GM19023 (cell line): Measurements from ENCODE around the gene RFTN2.
"Not testable (repeated sequence)": the region's sequence is repeated elsewhere in the genome, so short reads cannot be mapped to it uniquely, and the experiment has no call there.

Source experiments
- ATAC-seq: cut with Tn5 transposase; IDR thresholded peaks from one replicate; pipeline ENCODE4 v1.9.1; 2021; ENCODE audit warnings: mild to moderate bottlenecking, moderate library complexity; ENCODE audit not compliant: unreplicated experiment

Gene RFTN2

GRCh38 chr2:197604117-197604860, 71.1 kb downstream of the RFTN2 start:
- ATAC-seq = no peak

GRCh38 chr2:197601726-197602125, 73.7 kb downstream of the RFTN2 start:
- ATAC-seq = no peak

GRCh38 chr2:197600306-197600705, 75.1 kb downstream of the RFTN2 start:
- ATAC-seq = no peak

- ATAC-seq = no peak
Observed at GRCh38 chr2:197599285-197599965, 76.0 kb downstream of the RFTN2 start.

- no peak for ATAC-seq
Observed at GRCh38 chr2:197598450-197598849, 76.9 kb downstream of the RFTN2 start.

- no peak for ATAC-seq
Observed at GRCh38 chr2:197597166-197597565, 78.2 kb downstream of the RFTN2 start.

- ATAC-seq = no peak
Observed at GRCh38 chr2:197596766-197597165, 78.6 kb downstream of the RFTN2 start.

- ATAC-seq = no peak
Observed at GRCh38 chr2:197591339-197592072, 83.9 kb downstream of the RFTN2 start.

- ATAC-seq = not testable (repeated sequence)
Observed at GRCh38 chr2:197587255-197587654, 88.1 kb downstream of the RFTN2 start.

- ATAC-seq = not testable (repeated sequence)
Observed at GRCh38 chr2:197580166-197580565, 95.2 kb downstream of the RFTN2 start.

- ATAC-seq = not testable (repeated sequence)
Observed at GRCh38 chr2:197578294-197578693, 97.1 kb downstream of the RFTN2 start.

- no peak for ATAC-seq
Observed at GRCh38 chr2:197577446-197577845, 97.9 kb downstream of the RFTN2 start.

GRCh38 chr2:197576631-197577030, 98.8 kb downstream of the RFTN2 start:
- no peak for ATAC-seq

GRCh38 chr2:197575987-197576386, 99.4 kb downstream of the RFTN2 start:
- ATAC-seq = no peak

- ATAC-seq = no peak
Observed at GRCh38 chr2:197573608-197574007, 101.8 kb downstream of the RFTN2 start.

- no peak for ATAC-seq
Observed at GRCh38 chr2:197571627-197572271, 103.6 kb downstream of the RFTN2 start.

- no peak for ATAC-seq
Observed at GRCh38 chr2:197560146-197560665, 115.2 kb downstream of the RFTN2 start.

GRCh38 chr2:197559681-197560080, 115.7 kb downstream of the RFTN2 start:
- no peak for ATAC-seq

- no peak for ATAC-seq
Observed at GRCh38 chr2:197558393-197558792, 117.0 kb downstream of the RFTN2 start.

- ATAC-seq = no peak
Observed at GRCh38 chr2:197556456-197556855, 118.9 kb downstream of the RFTN2 start.

- ATAC-seq = no peak
Observed at GRCh38 chr2:197555467-197555866, 119.9 kb downstream of the RFTN2 start.
